HCT116 (cell line): ENCODE measurements around the gene ZNF286A.
"Not testable (repeated sequence)": the region's sequence is repeated elsewhere in the genome, so short reads cannot be mapped to it uniquely, and the experiment has no call there.

Experiments used
- CEBPB ChIP-seq: IDR thresholded peaks from 2 replicates; pipeline ENCODE4 v1.6.1; 2012; ENCODE audit warnings: low read depth
- CTCF ChIP-seq, 3 experiments: fragments of 200-600 bp in 1 of 3; sonication (generic) in 1 of 3; IDR thresholded peaks in 2 of 3; conservative IDR thresholded peaks in 1 of 3; 2 replicates each; pipeline ENCODE4 v1.5.1; 2012 to 2017; ENCODE audit warnings: low read depth in 2 of 3, low read length in 2 of 3, antibody characterized with exemption in 1 of 3, borderline replicate concordance in 1 of 3, control low read depth in 1 of 3, mild to moderate bottlenecking in 1 of 3, mixed read lengths in 1 of 3, mixed run types in 1 of 3, moderate library complexity in 1 of 3; ENCODE audit not compliant: insufficient read depth in 1 of 3
- EGR1 ChIP-seq: IDR thresholded peaks from 2 replicates; pipeline ENCODE4 v1.6.1; 2012; ENCODE audit warnings: low read depth
- EZH2 ChIP-seq: fragments of 200-600 bp; sonication (generic); IDR thresholded peaks from 2 replicates; pipeline ENCODE4 v1.6.1; 2017; ENCODE audit warnings: antibody characterized with exemption, mixed run types
- MAX ChIP-seq: IDR thresholded peaks from 2 replicates; pipeline ENCODE4 v1.6.1; 2012
- POLR2A ChIP-seq: IDR thresholded peaks from 2 replicates; pipeline ENCODE4 v1.7.0; 2011; ENCODE audit warnings: borderline replicate concordance; ENCODE audit not compliant: insufficient read depth, insufficient read length; ENCODE audit errors: extremely low read depth
- POLR2AphosphoS5 ChIP-seq: IDR thresholded peaks from 2 replicates; pipeline ENCODE4 v1.6.1; 2011; ENCODE audit warnings: mild to moderate bottlenecking, low read depth, low read length, moderate library complexity
- RAD21 ChIP-seq: IDR thresholded peaks from 2 replicates; pipeline ENCODE4 v1.6.1; 2012; ENCODE audit warnings: low read depth, mild to moderate bottlenecking

DNA sequence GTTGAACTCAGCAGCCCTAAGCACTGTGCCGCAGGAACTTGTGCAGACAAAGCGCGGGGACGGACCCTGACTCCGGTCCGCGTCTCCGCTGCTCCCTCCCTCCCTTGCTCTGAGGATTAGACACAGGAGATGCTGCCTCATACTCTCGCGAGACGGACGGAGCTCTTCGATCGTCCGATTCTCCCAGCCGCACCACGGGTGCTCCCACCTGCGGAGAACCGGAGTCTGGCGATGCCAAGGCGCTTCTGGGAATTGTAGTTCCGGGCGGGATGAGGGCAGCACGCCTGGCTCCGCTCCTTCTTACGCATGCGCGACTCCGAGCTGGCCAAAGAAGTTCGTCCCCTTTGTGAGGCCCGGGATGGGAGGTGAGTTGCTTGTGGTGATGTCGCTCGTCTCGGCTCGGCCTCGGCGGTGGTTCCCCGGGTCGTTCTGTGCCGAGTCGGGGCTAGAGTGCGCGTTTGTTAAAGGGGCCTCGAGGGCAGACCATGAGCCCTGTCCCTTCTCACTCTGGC is at the start of gene ZNF286A:
- not testable (repeated sequence) for TF ChIP-seq EZH2; EGR1; CEBPB; RAD21; CTCF (IDR thresholded peaks at IDR 0.05 in 2 of 3, conservative IDR thresholded peaks at IDR 0.05 in 1 of 3; ENCODE audit: borderline replicate concordance in 1 of 3, insufficient read depth in 1 of 3, low read depth in 2 of 3, low read length in 2 of 3)
- peak; percentile 75 for TF ChIP-seq POLR2AphosphoS5
- TF ChIP-seq MAX, result peak; percentile 77
- peak; percentile 75 for TF ChIP-seq POLR2A
